ENCODE data around the gene POFUT2.

Gene POFUT2

GRCh38 chr21:45293220-45293725 is 5.6 kb upstream of the POFUT2 start:
- no peak for ATAC-seq
- TF ChIP-seq PATZ1 (CRISPR knock-in tag; IDR thresholded peaks at IDR 0.05; ENCODE audit: borderline replicate concordance) (no peak), TCF4 (CRISPR knock-in tag; IDR thresholded peaks at IDR 0.05; ENCODE audit: borderline replicate concordance) (no peak), OSR1 (CRISPR knock-in tag; IDR thresholded peaks at IDR 0.05) (no peak), PPARA (CRISPR knock-in tag; IDR thresholded peaks at IDR 0.05; ENCODE audit: borderline replicate concordance) (no peak), ARNTL (CRISPR knock-in tag; IDR thresholded peaks at IDR 0.05; ENCODE audit: borderline replicate concordance, low read depth) (no peak), TSHZ2 (CRISPR knock-in tag; IDR thresholded peaks at IDR 0.05) (no peak), TOX (CRISPR knock-in tag; IDR thresholded peaks at IDR 0.05; ENCODE audit: borderline replicate concordance) (no peak), ESRRG (CRISPR knock-in tag; IDR thresholded peaks at IDR 0.05) (no peak), CSDC2 (CRISPR knock-in tag; IDR thresholded peaks at IDR 0.05) (no peak), CREB5 (CRISPR knock-in tag; IDR thresholded peaks at IDR 0.05; ENCODE audit: low read depth) (no peak), BACH2 (CRISPR knock-in tag; IDR thresholded peaks at IDR 0.05; ENCODE audit: borderline replicate concordance) (no peak), SNAI2 (CRISPR knock-in tag; IDR thresholded peaks at IDR 0.05) (no peak), GLIS3 (CRISPR knock-in tag; IDR thresholded peaks at IDR 0.05) (no peak), ZC3H10 (CRISPR knock-in tag; IDR thresholded peaks at IDR 0.05) (no peak), ZNF8 (CRISPR knock-in tag; IDR thresholded peaks at IDR 0.05) (no peak), RARB (CRISPR knock-in tag; IDR thresholded peaks at IDR 0.05) (no peak), ZNF565 (CRISPR knock-in tag; conservative IDR thresholded peaks at IDR 0.05; ENCODE audit: low read depth) (no peak), ZNF70 (CRISPR knock-in tag; IDR thresholded peaks at IDR 0.05) (no peak), POU6F1 (CRISPR knock-in tag; IDR thresholded peaks at IDR 0.05; ENCODE audit: borderline replicate concordance, low read depth) (no peak)

- peak; percentile 79 for ATAC-seq
- TF ChIP-seq OSR1 (CRISPR knock-in tag; IDR thresholded peaks at IDR 0.05) (no peak), ZNF8 (CRISPR knock-in tag; IDR thresholded peaks at IDR 0.05) (no peak), TCF4 (CRISPR knock-in tag; IDR thresholded peaks at IDR 0.05; ENCODE audit: borderline replicate concordance) (no peak), BACH2 (CRISPR knock-in tag; IDR thresholded peaks at IDR 0.05; ENCODE audit: borderline replicate concordance) (no peak), ARNTL (CRISPR knock-in tag; IDR thresholded peaks at IDR 0.05; ENCODE audit: borderline replicate concordance, low read depth) (no peak), TSHZ2 (CRISPR knock-in tag; IDR thresholded peaks at IDR 0.05) (no peak), GLIS3 (CRISPR knock-in tag; IDR thresholded peaks at IDR 0.05) (no peak), TOX (CRISPR knock-in tag; IDR thresholded peaks at IDR 0.05; ENCODE audit: borderline replicate concordance) (no peak), ZFP3 (CRISPR knock-in tag; IDR thresholded peaks at IDR 0.05) (no peak), POU6F1 (CRISPR knock-in tag; IDR thresholded peaks at IDR 0.05; ENCODE audit: borderline replicate concordance, low read depth) (no peak), ZFP30 (CRISPR knock-in tag; IDR thresholded peaks at IDR 0.05) (no peak)
These were observed 4.9 kb upstream of the POFUT2 start for GRCh38 chr21:45292399-45293219.
